Stimulated activated naive CD8-positive, alpha-beta T cell treated with anti-CD3 and anti-CD28 coated beads, Interleukin-15, amount 100 ng/mL, for 72 hours (primary cell): ENCODE results near the gene PHACTR1.
A peak's percentile ranks its signal among the peaks of the same experiment; 100 is the strongest.

Experiments used
- ATAC-seq: fragments of 150-1000 bp; cut with Tn5 transposase; 2 replicates; pipeline ENCODE4 v1.10.0; 2021; ENCODE audit warnings: mild to moderate bottlenecking, moderate library complexity
- DNase-seq, 2 donors: peaks; one replicate each; pipeline ENCODE4 v3.0.0; 2021 to 2022
- H3K27ac Mint-ChIP-seq, 2 donors: one replicate each; pipeline ENCODE4 v1.8.0; 2022; ENCODE audit warnings: mild to moderate bottlenecking in 2 of 2, mixed read lengths in 2 of 2, moderate library complexity in 2 of 2
- H3K27me3 Mint-ChIP-seq: one replicate; pipeline ENCODE4 v1.8.0; 2022; ENCODE audit warnings: mixed read lengths
- H3K4me1 Mint-ChIP-seq: one replicate; pipeline ENCODE4 v1.8.0; 2022; ENCODE audit warnings: mild to moderate bottlenecking, mixed read lengths
- H3K4me3 Mint-ChIP-seq, 2 donors: one replicate each; pipeline ENCODE4 v1.8.0; 2022; ENCODE audit warnings: mild to moderate bottlenecking in 2 of 2, mixed read lengths in 2 of 2, moderate library complexity in 1 of 2
- H3K9me3 Mint-ChIP-seq, 2 donors: one replicate each; pipeline ENCODE4 v1.8.0; 2022; ENCODE audit warnings: mixed read lengths in 2 of 2

Gene PHACTR1

DNA sequence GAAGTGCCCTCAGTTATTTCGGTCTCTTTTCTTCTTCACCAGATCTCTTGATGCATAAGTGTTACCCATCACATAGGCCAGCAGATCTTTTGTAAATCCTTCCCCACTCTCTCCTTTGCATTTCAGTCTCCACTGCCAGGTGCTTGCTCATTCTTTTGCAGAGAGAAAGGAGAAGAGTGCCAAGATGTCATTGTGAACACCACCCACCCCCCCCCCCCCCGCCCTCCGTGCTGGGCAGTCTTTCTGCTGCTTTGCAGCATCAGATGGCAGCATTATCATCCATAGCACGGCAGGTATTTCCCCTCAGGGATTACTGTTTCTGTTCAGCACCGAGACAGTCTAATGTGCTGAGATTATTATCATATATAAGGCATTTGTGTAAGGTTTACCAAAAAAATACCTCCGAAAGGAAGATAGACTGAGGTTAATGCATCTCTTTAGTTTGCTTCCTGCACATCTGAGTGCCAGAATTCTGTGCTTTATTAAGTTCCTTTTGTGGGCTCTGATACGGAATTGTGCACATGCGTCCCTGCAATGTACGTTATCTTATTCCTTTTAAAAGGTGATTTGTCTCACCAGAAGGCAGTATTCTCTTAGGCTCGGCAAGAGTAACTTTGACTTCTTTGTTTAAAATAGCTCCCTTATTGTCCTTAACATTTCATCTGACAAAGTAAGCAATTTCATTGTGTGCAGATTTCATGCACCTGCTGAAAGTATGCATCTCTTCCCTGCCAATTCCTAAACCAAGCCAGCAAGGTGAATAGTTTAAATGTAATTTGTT lies 128.8 kb downstream of the PHACTR1 start:
- H3K9me3 Mint-ChIP-seq: no peaks in the 10 kb centered on the region
- no peak overlapping the region for H3K4me3 Mint-ChIP-seq
- no peaks in the 10 kb centered on the region for H3K4me1 Mint-ChIP-seq
- no peak overlapping the region for H3K27ac Mint-ChIP-seq
- DNase-seq: no peak
- peaks cover 2% of the 10 kb centered on the region for H3K27me3 Mint-ChIP-seq
- no peak for ATAC-seq

DNA sequence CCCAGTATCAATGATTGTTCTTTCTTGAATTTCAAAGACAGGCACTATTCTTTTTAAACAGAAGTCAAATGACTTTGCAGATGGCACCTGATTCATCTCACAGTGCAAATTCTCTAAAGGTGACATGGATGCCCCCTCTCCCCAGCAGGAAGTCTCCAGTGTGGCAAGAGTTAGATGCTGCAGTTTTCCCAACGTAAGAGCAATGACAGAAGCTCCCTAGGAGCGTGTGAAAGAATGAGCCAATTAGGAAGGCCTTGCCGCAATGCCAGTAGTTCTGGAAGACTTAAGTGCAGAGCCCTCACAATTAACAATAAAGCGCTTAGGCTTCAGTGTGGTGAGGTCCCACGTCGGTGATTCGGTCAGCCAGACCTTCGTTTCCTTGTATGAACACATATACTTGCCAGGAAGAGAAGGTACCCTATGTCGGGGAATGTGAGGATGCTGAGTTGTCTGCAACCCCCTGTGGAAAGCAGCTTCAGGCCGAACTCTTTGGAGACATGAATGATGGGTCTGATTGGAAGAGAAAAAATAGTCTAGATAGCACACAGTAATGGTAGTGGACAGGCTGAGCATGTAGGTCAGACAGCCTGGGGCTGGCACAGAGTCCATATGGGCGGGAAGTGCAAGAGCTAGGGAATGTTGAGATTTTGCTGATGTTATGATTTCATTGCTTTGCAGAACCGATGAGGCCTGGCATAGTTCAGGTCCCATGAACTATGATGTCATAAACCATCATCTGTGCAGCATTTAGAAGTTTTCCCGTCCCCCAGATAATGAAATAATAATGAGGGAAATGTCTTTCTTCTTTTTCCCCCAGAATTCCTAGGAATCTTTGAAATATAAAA lies 132.6 kb downstream of the PHACTR1 start:
- H3K4me3 Mint-ChIP-seq: no peak overlapping the region
- ATAC-seq: no peak
- peaks cover 16% of the 10 kb centered on the region for H3K27me3 Mint-ChIP-seq

DNA sequence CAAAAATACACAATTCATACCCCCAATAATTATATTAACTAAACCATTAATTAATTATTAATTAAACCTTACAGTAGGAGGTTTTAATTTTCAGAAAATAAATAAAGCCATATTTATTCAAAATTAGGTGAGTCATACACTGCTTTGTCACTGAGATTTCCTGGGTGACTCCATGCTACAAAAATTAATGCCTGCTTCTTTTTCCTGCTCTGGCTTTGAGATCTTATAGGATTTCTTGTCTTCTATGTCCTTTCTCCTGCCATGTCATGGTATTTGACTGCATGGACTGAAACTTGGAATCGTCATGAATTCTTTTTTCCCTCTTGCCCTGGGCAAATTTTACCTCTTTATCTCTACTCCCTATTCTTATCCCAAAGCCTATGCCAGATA lies 133.2 kb downstream of the PHACTR1 start:
- H3K4me1 Mint-ChIP-seq: no peaks in the 10 kb centered on the region
- no peak for DNase-seq
- no peak overlapping the region for H3K27ac Mint-ChIP-seq
- no peak overlapping the region for H3K4me3 Mint-ChIP-seq
- H3K9me3 Mint-ChIP-seq: no peaks in the 10 kb centered on the region
- no peak for ATAC-seq
- peaks cover 16% of the 10 kb centered on the region for H3K27me3 Mint-ChIP-seq

More for the DNA sequence above, 132.6 kb downstream of the PHACTR1 start:
- H3K4me1 Mint-ChIP-seq: no peaks in the 10 kb centered on the region
- no peak for DNase-seq
- H3K27ac Mint-ChIP-seq: no peak overlapping the region
- H3K9me3 Mint-ChIP-seq: no peaks in the 10 kb centered on the region

DNA sequence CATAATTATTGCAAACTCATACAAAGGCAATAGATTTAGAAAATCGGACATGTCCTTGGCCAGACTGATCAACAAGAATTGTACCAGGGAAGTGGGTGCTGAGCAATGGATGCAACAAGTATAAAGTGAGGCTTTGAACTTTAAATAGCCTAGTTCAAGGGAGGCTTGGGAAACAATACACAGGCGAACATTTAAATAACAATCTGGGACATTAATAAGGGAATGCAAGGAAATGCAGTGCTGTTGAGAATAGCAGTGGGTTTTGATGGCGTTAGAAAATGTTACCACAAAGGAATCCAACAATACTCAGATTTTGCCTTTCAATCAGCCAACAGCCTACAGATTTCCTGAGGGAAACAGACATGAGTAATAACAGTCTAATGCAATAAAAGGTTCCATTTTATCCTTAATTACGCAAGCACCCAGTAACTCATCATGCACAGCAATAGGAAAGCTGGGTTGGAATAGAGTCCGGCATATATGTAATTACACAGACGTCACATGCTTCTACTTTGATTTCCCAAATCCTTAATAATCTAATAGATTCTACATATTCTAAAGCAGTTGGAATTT lies 134.6 kb downstream of the PHACTR1 start:
- Mint-ChIP-seq H3K27ac (no peak overlapping the region), H3K4me1 (no peaks in the 10 kb centered on the region), H3K9me3 (no peaks in the 10 kb centered on the region), H3K27me3 (peaks cover 16% of the 10 kb centered on the region), H3K4me3 (no peak overlapping the region)
- DNase-seq (no peak), ATAC-seq (no peak)

DNA sequence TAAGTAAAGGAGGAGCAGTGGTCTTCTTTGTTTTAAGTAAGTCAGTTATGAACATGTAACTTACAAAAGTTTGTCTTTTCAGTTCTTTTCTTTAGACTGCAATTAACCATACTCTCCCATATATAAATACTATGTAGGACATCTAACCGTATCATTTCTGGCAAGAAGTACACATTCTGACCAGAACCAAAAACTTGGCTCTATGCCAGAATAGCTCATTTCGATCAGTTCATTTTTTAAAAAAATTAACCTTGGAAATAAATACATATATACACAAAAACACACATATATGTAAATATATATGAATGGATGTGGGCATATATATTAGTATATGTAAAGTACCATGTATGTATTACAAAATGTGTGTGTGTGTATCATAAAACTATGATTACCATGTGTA lies 145.0 kb downstream of the PHACTR1 start:
- Mint-ChIP-seq H3K27me3 (peaks cover 8% of the 10 kb centered on the region), H3K27ac (no peak overlapping the region), H3K4me3 (no peak overlapping the region), H3K9me3 (no peaks in the 10 kb centered on the region), H3K4me1 (no peaks in the 10 kb centered on the region)
- DNase-seq (no peak), ATAC-seq (no peak)

DNA sequence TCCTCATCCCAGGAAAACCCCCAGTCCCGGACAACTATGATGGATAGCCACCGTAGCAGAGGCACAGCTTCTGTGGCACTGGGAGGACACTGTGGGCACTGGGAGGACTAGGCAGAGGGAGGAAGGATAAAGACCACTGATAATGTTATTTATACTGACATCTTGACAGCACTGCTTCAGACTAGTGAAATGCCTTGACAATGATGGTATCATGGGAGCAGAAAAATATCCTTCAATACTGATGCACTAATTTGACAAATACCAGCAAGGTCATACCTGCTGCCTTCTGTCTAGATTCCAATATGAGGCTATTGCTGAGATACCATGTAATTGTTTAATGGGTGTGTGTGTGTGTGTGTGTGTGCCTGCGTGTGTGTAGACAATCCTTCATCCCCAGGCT lies 148.6 kb downstream of the PHACTR1 start:
- no peak overlapping the region for H3K4me3 Mint-ChIP-seq
- ATAC-seq (no peak), DNase-seq (no peak)
- H3K4me1 Mint-ChIP-seq: no peaks in the 10 kb centered on the region
- no peak overlapping the region for H3K27ac Mint-ChIP-seq
- peaks cover 8% of the 10 kb centered on the region for H3K27me3 Mint-ChIP-seq
- no peaks in the 10 kb centered on the region for H3K9me3 Mint-ChIP-seq

DNA sequence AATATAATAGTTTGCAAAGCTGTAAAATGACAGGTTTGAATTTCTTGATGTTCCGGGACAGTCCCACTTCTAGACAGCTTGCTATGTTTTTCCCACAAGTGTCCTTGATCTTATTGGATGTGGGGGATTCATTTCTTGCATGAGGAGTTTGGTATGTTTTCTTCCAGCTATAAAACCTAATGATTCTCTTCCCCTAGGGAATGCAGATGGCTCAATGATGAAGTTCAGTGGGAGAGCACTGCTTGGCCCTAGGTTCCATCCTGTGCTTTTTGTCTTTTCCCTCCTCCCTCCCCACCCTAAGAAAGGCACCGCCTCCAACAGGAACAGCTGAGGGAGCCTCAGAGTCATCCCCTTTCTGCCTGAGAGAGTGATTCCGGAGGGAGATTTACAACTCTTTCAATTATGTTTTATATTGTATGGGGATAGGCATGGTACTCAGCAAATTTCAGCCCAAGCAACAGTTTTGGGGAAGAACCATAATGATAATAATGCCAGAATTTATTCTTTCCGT lies 149.2 kb downstream of the PHACTR1 start:
- Mint-ChIP-seq H3K27ac (peak overlapping the region in 1 of 2 donors; percentile 28), H3K4me3 (no peak overlapping the region), H3K9me3 (no peaks in the 10 kb centered on the region), H3K27me3 (peaks cover 8% of the 10 kb centered on the region), H3K4me1 (no peaks in the 10 kb centered on the region)
- DNase-seq (no peak), ATAC-seq (no peak)

DNA sequence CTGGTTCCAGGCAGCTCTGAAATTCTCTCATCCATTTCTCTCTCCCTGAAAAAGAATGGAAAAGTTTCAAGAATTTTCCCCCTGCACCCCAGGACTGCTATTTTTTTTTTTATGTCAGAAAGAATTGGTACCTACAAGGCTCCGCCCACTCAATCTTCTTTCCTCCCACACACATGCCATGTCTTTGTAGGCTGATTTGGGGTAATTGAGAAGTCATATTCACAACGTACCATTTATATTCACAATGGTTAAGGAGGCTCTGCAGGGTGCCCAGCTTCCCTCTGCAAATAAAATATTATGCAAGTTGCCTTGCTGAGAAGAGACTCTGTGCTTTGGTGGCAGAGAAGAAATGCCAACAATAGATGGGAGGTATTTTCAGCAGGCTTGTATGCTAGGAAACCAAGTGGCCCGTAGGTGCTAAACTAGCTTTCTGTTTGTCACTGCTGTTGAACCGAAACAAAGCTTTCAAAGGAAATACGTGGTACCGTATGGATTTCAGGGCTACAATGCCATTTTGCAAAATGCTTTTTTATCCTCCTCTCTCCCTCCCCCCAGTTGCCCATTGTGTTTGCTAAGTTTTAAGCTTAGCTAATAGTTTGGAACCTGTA lies 150.0 kb downstream of the PHACTR1 start:
- H3K9me3 Mint-ChIP-seq: no peaks in the 10 kb centered on the region
- ATAC-seq: no peak
- no peak for DNase-seq
- H3K27ac Mint-ChIP-seq: no peak overlapping the region
- H3K27me3 Mint-ChIP-seq: peaks cover 8% of the 10 kb centered on the region
- H3K4me1 Mint-ChIP-seq: no peaks in the 10 kb centered on the region
- no peak overlapping the region for H3K4me3 Mint-ChIP-seq

DNA sequence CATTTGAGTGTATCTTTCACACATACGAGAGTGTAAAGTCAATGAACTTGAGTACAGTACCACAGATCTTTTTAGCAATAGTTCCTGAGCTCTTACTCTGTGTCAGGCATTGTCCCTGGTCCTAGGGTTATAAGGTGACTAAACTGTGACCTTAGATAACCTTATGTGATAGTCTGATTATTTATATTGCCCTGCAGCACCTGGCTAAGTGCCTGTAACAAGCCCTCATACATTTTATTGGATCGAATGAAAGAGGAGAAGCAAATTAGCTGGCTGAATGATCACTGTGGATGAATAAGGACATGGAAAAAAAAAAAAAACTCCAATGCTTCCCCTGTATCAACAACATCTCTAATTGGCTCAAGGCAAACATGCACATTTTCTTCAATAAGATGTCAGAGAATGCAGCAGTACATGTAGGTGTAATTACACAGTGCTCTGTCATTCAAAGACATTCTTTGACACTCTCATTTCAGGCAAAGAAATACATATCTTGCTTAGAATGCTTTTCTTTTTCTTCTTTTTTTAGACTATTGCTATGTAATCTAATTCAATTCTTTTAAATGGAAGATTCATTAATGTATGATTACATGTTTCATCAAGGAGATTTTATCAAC lies 153.4 kb downstream of the PHACTR1 start:
- DNase-seq: no peak
- no peak overlapping the region for H3K27ac Mint-ChIP-seq
- H3K4me3 Mint-ChIP-seq: no peak overlapping the region
- no peaks in the 10 kb centered on the region for H3K9me3 Mint-ChIP-seq
- ATAC-seq: no peak
- H3K27me3 Mint-ChIP-seq: peaks cover 8% of the 10 kb centered on the region
- no peaks in the 10 kb centered on the region for H3K4me1 Mint-ChIP-seq

DNA sequence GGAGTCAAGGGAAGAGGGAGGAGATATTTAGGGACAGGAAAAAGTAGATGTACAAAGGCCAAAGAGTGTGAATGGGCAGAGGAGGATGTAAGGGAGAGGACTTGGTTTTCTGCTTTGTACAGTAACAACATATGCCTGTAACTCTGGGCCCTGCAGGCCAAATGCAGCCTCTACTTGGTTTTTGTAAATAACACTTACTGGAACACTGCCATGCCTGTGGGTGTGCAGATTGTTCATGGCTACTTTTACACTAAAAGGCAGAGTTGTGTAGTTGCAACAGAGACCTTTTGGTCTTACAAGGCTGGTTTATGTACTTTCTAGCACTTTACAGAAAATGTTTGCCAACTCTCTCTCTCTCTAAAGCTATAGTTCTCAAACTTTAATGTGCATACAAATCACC lies 157.1 kb downstream of the PHACTR1 start:
- DNase-seq (no peak), ATAC-seq (no peak)
- Mint-ChIP-seq H3K27me3 (peaks cover 8% of the 10 kb centered on the region), H3K27ac (no peak overlapping the region), H3K9me3 (no peaks in the 10 kb centered on the region), H3K4me1 (no peaks in the 10 kb centered on the region), H3K4me3 (no peak overlapping the region)

DNA sequence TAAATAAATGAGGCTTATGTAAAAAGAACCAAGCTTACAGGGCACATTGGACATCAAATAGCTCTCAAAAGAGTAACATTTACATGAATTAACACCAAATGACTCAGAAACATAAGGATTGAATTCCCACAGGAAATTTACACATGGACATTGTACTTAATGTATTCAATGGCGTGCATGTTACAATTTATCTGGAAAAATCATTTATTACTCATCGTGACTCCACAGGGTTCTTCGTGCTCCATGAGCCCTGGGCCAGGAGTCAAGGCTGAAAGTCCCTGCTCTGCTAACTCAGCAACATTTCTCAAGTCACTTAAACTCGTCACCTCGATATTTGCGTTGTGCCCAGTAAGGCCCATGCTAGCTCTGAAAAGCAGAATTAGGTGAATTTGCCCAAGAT lies 158.5 kb downstream of the PHACTR1 start:
- no peak overlapping the region for H3K27ac Mint-ChIP-seq
- H3K4me3 Mint-ChIP-seq: no peak overlapping the region
- no peaks in the 10 kb centered on the region for H3K4me1 Mint-ChIP-seq
- H3K9me3 Mint-ChIP-seq: no peaks in the 10 kb centered on the region
- no peak for ATAC-seq
- peaks cover 8% of the 10 kb centered on the region for H3K27me3 Mint-ChIP-seq
- no peak for DNase-seq

DNA sequence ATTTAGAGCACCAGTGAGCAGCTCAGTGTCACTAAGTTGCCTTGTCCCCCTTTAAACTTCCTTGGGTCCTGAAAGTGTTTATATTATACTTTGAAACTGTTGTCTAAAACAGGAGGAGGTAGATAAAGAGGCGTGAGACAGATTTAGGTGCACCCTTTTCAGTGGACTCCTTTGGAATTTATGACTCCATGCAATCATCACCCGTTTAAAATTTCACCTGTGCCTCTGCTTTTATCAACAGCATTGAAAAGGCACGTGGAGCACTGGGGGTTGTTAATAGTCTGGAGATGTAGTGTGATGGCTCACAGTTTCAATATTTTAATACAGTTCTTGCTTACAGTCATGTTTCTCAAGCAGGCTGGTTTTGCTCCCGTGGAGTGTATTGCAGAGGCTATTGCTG lies 162.2 kb downstream of the PHACTR1 start:
- Mint-ChIP-seq H3K27me3 (peaks cover 4% of the 10 kb centered on the region), H3K27ac (no peak overlapping the region), H3K4me3 (no peak overlapping the region), H3K4me1 (no peaks in the 10 kb centered on the region), H3K9me3 (no peaks in the 10 kb centered on the region)
- ATAC-seq: no peak
- DNase-seq: no peak

DNA sequence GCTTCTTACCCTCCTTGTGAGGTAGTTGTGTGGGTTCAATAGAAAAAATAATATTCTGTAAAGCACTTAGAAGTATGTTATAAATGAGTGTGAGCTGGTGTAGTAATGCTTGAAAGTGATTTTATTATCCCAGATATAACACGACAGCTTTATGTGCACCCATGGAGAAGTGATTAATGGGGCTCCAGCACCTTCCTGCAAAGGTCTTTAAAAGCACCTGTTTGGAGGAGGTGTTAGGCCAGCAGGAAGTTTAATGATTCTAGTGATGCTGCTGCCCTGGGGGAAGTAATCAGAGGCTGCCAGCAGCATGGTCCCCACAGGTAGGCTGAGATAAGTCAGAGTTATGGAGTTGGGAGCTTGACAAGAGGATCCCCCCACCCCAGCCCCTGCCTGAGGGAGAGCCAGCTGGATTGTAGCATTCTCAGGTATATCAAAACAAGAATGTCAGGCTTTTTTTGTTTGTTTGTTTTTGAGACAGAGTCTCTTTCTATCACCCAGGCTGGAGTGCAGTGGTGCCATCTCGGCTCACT lies 166.3 kb downstream of the PHACTR1 start:
- no peaks in the 10 kb centered on the region for H3K9me3 Mint-ChIP-seq
- ATAC-seq (no peak), DNase-seq (no peak)
- H3K27me3 Mint-ChIP-seq: peaks cover 14% of the 10 kb centered on the region
- no peak overlapping the region for H3K4me3 Mint-ChIP-seq
- H3K4me1 Mint-ChIP-seq: no peaks in the 10 kb centered on the region
- no peak overlapping the region for H3K27ac Mint-ChIP-seq

DNA sequence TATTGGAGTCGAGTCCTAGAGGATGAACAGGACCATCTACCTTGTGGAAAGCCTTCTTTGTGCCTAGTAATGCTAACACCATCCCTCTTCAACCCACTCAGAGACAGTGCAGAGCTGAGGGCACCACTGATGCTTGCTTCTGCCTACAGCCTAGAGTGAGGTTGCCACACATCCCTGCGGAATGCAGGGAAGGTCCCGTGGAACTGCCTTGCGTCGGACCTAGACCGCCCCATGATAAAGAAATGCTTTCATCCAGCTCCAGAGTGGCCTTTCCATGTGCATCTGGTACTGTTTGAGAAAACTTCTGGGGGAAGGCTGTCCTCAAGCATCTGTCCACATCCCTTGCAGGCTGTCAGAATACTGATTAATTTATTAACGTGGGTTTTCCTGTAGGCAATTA lies 168.4 kb downstream of the PHACTR1 start:
- no peaks in the 10 kb centered on the region for H3K9me3 Mint-ChIP-seq
- DNase-seq: no peak
- H3K4me1 Mint-ChIP-seq: no peaks in the 10 kb centered on the region
- no peak overlapping the region for H3K4me3 Mint-ChIP-seq
- ATAC-seq: no peak
- H3K27ac Mint-ChIP-seq: no peak overlapping the region
- H3K27me3 Mint-ChIP-seq: peaks cover 14% of the 10 kb centered on the region
